CD14-positive monocyte (primary cell): ENCODE data around the gene CATSPER1. TPM values are rescaled to one million over a fixed set of nuclear protein-coding genes. Genes with fewer than 3 reads are reported as not detected.
A peak's percentile ranks its signal among the peaks of the same experiment; 100 is the strongest.

Experiments used
- DNase-seq, 3 donors: peaks; one replicate each; pipeline ENCODE4 v3.0.0-alpha.2; 2011 to 2022
- H2AFZ ChIP-seq: 2 replicates; pipeline ENCODE4 v1.6.0; 2012; ENCODE audit warnings: mild to moderate bottlenecking, low read depth, low read length, inconsistent platforms; ENCODE audit not compliant: insufficient read depth, poor library complexity, severe bottlenecking
- H3K27ac ChIP-seq, 2 donors: 1 replicate in 1 of 2; 2 replicates in 1 of 2; pipeline ENCODE4 v1.5.1; 2012 to 2013; ENCODE audit warnings: low read length in 2 of 2, control low read depth in 1 of 2, inconsistent platforms in 1 of 2, low read depth in 1 of 2, mild to moderate bottlenecking in 1 of 2
- H3K27me3 ChIP-seq, 2 donors: one replicate each; pipeline versions ENCODE4 v1.6.0 to v1.6.1; 2011 to 2013; ENCODE audit warnings: low read length in 2 of 2; ENCODE audit not compliant: control insufficient read depth in 2 of 2, insufficient read depth in 2 of 2
- H3K36me3 ChIP-seq, 2 donors: replicated peaks in 1 of 2; 1 replicate in 1 of 2; 2 replicates in 1 of 2; pipeline versions ENCODE4 v1.5.1 to v1.6.1; 2012 to 2013; ENCODE audit warnings: low read length in 2 of 2, control low read depth in 1 of 2, inconsistent platforms in 1 of 2, mild to moderate bottlenecking in 1 of 2; ENCODE audit not compliant: insufficient read depth in 2 of 2, control insufficient read depth in 1 of 2
- H3K4me1 ChIP-seq, 2 donors: 1 replicate in 1 of 2; 2 replicates in 1 of 2; pipeline versions ENCODE4 v1.5.1 to v1.6.1; 2012 to 2013; ENCODE audit warnings: low read length in 2 of 2, control low read depth in 1 of 2, inconsistent platforms in 1 of 2, mild to moderate bottlenecking in 1 of 2, moderate library complexity in 1 of 2; ENCODE audit not compliant: insufficient read depth in 2 of 2, control insufficient read depth in 1 of 2
- H3K4me2 ChIP-seq: replicated peaks from 2 replicates; pipeline ENCODE3; 2012; ENCODE audit warnings: low read length, moderate library complexity, mild to moderate bottlenecking; ENCODE audit not compliant: poor library complexity, severe bottlenecking; ENCODE audit errors: extremely low read depth
- H3K4me3 ChIP-seq, 3 experiments: fragments of 200-600 bp in 1 of 3; sonication (generic) in 1 of 3; replicated peaks in 1 of 3; 1 replicate in 2 of 3; 2 replicates in 1 of 3; pipeline ENCODE4 v1.5.1; 2011 to 2013; ENCODE audit warnings: low read length in 3 of 3, mild to moderate bottlenecking in 3 of 3, control low read depth in 2 of 3, low read depth in 2 of 3, inconsistent platforms in 1 of 3, moderate library complexity in 1 of 3
- H3K79me2 ChIP-seq: 2 replicates; pipeline ENCODE4 v1.6.0; 2012; ENCODE audit warnings: mild to moderate bottlenecking, control low read depth, inconsistent platforms, low read length, moderate library complexity; ENCODE audit not compliant: insufficient read depth
- H3K9ac ChIP-seq: 2 replicates; pipeline ENCODE4 v1.6.0; 2017; ENCODE audit warnings: low read length, mild to moderate bottlenecking; ENCODE audit not compliant: insufficient read depth, poor library complexity, severe bottlenecking
- H3K9me3 ChIP-seq, 2 donors: replicated peaks in 1 of 2; 1 replicate in 1 of 2; 2 replicates in 1 of 2; pipeline versions ENCODE4 v1.5.1 to v1.6.1; 2012 to 2013; ENCODE audit warnings: low read length in 2 of 2, control low read depth in 1 of 2; ENCODE audit not compliant: control insufficient read depth in 1 of 2, insufficient read depth in 1 of 2
- H4K20me1 ChIP-seq: 2 replicates; pipeline ENCODE4 v1.6.0; 2012; ENCODE audit warnings: mild to moderate bottlenecking, low read length, control low read depth, moderate library complexity; ENCODE audit not compliant: insufficient read depth
- H3K27ac Mint-ChIP-seq, 7 donors: one replicate each; pipeline ENCODE4 v1.8.0; 2020; ENCODE audit warnings: mild to moderate bottlenecking in 7 of 7, mixed read lengths in 7 of 7, moderate library complexity in 6 of 7, inconsistent platforms in 2 of 7
- H3K27me3 Mint-ChIP-seq, 3 donors: one replicate each; pipeline ENCODE4 v1.8.0; 2021 to 2022; ENCODE audit warnings: low read depth in 3 of 3, mild to moderate bottlenecking in 3 of 3, mixed read lengths in 3 of 3, moderate library complexity in 3 of 3, inconsistent platforms in 1 of 3
- H3K36me3 Mint-ChIP-seq, 2 donors: one replicate each; pipeline ENCODE4 v1.8.0; 2020; ENCODE audit warnings: mixed read lengths in 2 of 2, inconsistent platforms in 1 of 2, mild to moderate bottlenecking in 1 of 2
- H3K4me1 Mint-ChIP-seq: one replicate; pipeline ENCODE4 v1.8.0; 2020; ENCODE audit warnings: mild to moderate bottlenecking, mixed read lengths
- H3K4me3 Mint-ChIP-seq, 2 donors: one replicate each; pipeline ENCODE4 v1.8.0; 2020; ENCODE audit warnings: mild to moderate bottlenecking in 2 of 2, mixed read lengths in 2 of 2, moderate library complexity in 1 of 2
- H3K9me3 Mint-ChIP-seq, 7 donors: one replicate each; pipeline ENCODE4 v1.8.0; 2020 to 2022; ENCODE audit warnings: mixed read lengths in 7 of 7, mild to moderate bottlenecking in 6 of 7, moderate library complexity in 6 of 7, inconsistent platforms in 2 of 7
- CTCF ChIP-seq: fragments of 200-600 bp; IDR thresholded peaks from one replicate; pipeline ENCODE4 v1.8.0; 2022; ENCODE audit warnings: antibody characterized with exemption, mild to moderate bottlenecking
- WGBS: methylation state at CpG from one replicate; pipeline ENCODE4 v1.1.5; 2013; ENCODE audit warnings: missing lambda C conversion rate; ENCODE audit not compliant: insufficient coverage; 5-methylcytosine and 5-hydroxymethylcytosine counted together
- intact Hi-C, 2 donors: fragments of 100-400 bp; cut with micrococcal nuclease; formaldehyde crosslinking; loops; one replicate each; pipeline versions ENCODE4 v1.15.0 to v1.15.1; 2023
- polyA minus RNA-seq: library from RNA; depleted of rRNA, polyadenylated mRNA; stranded (reverse); fragments of >200 nt; gene quantifications from 2 replicates; pipeline ENCODE4 v1.2.3, GENCODE V29; 2012
- polyA plus RNA-seq, 3 donors: library from polyadenylated mRNA; depleted of rRNA in 1 of 3; unstranded in 2 of 3; stranded (reverse) in 1 of 3; fragments of 300-500 nt in 2 of 3; fragments of >200 nt in 1 of 3; fragmentation: Illumina TruSeq in 2 of 3; gene quantifications; 1 replicate in 2 of 3; 2 replicates in 1 of 3; pipeline ENCODE4 v1.2.3, GENCODE V29; 2012 to 2021
- total RNA-seq, 12 experiments: library from RNA in 1 of 12; stranded (reverse) in 1 of 12; fragments of 120-200 nt in 1 of 12; gene quantifications; one replicate each; pipeline ENCODE4 v1.2.4 and lab custom pipeline; 2013 to 2026; ENCODE audit warnings: mixed read lengths in 6 of 12, inconsistent platforms in 1 of 12

Gene CATSPER1
- total RNA-seq (2013): 20.9 TPM
- polyA plus RNA-seq (10 to 100 TPM; 15.4 to 24.1 (median 22.0) TPM), polyA minus RNA-seq (3.6 and 5.7 TPM in 2 replicates), total RNA-seq (lab: John Stamatoyannopoulos, UW) (1.1 to 14.7 (median 9.4) reads per million in 11 experiments)

- H3K27ac ChIP-seq: no peak within 1 kb of the TSS
- no peak within 1 kb of the TSS for H3K4me3 Mint-ChIP-seq
- no peaks in the 10 kb centered on the region for H3K9me3 ChIP-seq
- intact Hi-C loops: no loop called here
- H3K9me3 Mint-ChIP-seq: no peaks in the 10 kb centered on the region
- no peak within 1 kb of the TSS for H3K4me3 ChIP-seq
- peaks cover 17 to 18% of the 10 kb centered on the region in 2 donors for H3K4me1 ChIP-seq
- TF ChIP-seq CTCF: no peak
- 95% methylated on average over 16 of the region's 18 CpGs for WGBS
- no peak within 1 kb of the TSS for H2AFZ ChIP-seq
- H3K4me1 Mint-ChIP-seq: peaks cover 17% of the 10 kb centered on the region
- H3K36me3 Mint-ChIP-seq: no peaks in the 10 kb centered on the region
- H3K36me3 ChIP-seq: no peaks in the 10 kb centered on the region
- DNase-seq: no peak
- peaks cover 17 to 29% (median 23%) of the 10 kb centered on the region in 3 donors for H3K27me3 Mint-ChIP-seq
- H3K27me3 ChIP-seq: peaks cover 0 to 4% of the 10 kb centered on the region in 2 donors
- H3K4me2 ChIP-seq: no peak within 1 kb of the TSS
- H3K9ac ChIP-seq: no peak within 1 kb of the TSS
- H3K27ac Mint-ChIP-seq: peak within 1 kb of the TSS in 1 of 7 donors; percentile 46
- no peaks in the 10 kb centered on the region for H3K79me2 ChIP-seq
- H4K20me1 ChIP-seq: no peaks in the 10 kb centered on the region
Observed at GRCh38 chr11:66026017-66026529, at the start of gene CATSPER1. TSS of gene CATSPER1 (minus strand) at chr11:66026479. CDS start at chr11:66026379, 100 bp downstream.

- H3K4me1 ChIP-seq: peaks cover 15 to 33% of the 10 kb centered on the region in 2 donors
- peaks cover 73% of the 10 kb centered on the region for H3K79me2 ChIP-seq
- peaks cover 0 to 2% (median 0%) of the 10 kb centered on the region in 7 donors for H3K9me3 Mint-ChIP-seq
- H3K27ac Mint-ChIP-seq: no peak overlapping the region
- H3K27me3 Mint-ChIP-seq: peaks cover 0 to 5% (median 1%) of the 10 kb centered on the region in 3 donors
- no peak overlapping the region for H3K4me3 Mint-ChIP-seq
- H3K36me3 Mint-ChIP-seq: peaks cover 40 to 53% of the 10 kb centered on the region in 2 donors
- H3K4me1 Mint-ChIP-seq: peaks cover 43% of the 10 kb centered on the region
- no peak overlapping the region for H3K4me2 ChIP-seq
- WGBS: no CpG with 5 or more reads among the region's 4 CpGs
- no peaks in the 10 kb centered on the region for H3K27me3 ChIP-seq
- no peak for TF ChIP-seq CTCF
- intact Hi-C loops: no loop called here
- H3K4me3 ChIP-seq: no peak overlapping the region
- H3K9ac ChIP-seq: no peak overlapping the region
- peaks cover 18% of the 10 kb centered on the region for H4K20me1 ChIP-seq
- H2AFZ ChIP-seq: no peak overlapping the region
- DNase-seq: no peak
- H3K9me3 ChIP-seq: no peaks in the 10 kb centered on the region
- H3K36me3 ChIP-seq: peaks cover 4 to 41% of the 10 kb centered on the region in 2 donors
- H3K27ac ChIP-seq: no peak overlapping the region
Observed at GRCh38 chr11:66075273-66075672, 49.0 kb upstream of the CATSPER1 start.
